ENCODE data around the gene HADHA. TPM values are rescaled to one million over a fixed set of nuclear protein-coding genes. Genes with fewer than 3 reads are reported as not detected.

HADHA gene
- total RNA-seq, 1 experiment from 2014 or later = 112 TPM

DNA sequence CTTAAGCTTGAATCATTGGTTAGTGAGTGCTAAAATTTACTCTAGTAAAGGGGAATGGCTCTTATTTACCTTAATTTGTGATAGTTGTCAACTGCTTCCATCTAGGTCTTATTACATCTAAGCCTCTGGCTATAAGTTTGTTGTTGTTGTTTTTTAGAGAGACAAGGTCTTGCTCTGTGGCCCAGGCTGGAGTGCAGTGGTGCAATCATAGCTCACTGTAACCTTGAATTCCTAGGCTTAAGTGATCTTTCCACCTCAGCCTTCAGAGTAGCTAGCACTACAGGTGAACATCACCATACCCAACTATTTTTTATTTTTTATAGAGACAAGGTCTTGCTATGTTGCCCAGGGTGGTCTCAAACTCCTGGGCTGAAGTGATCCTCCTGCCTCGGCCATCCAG is 6.6 kb downstream of the HADHA start:
- Histone ChIP-seq H3K18ac (ENCODE audit: insufficient read length, low read depth, low read length) (no peak overlapping the region), H4K8ac (replicated peaks; ENCODE audit: insufficient read length, low read depth, low read length) (no peak overlapping the region), H3K4me2 (ENCODE audit: insufficient read depth, insufficient read length, low read length) (no peak overlapping the region), H2BK5ac (ENCODE audit: insufficient read length, low read length) (no peak overlapping the region), H3T11ph (ENCODE audit: low read length) (no peak overlapping the region), H3K23me2 (ENCODE audit: insufficient read length, low read depth, low read length, poor library complexity, severe bottlenecking) (peaks cover 3% of the 10 kb centered on the region), H3K9ac (ENCODE audit: extremely low read depth, insufficient read length, low read length) (no peak overlapping the region), H2AK5ac (ENCODE audit: insufficient read length, low read length) (no peak overlapping the region), H3K27me3 (ENCODE audit: insufficient read depth, low read length) (no peaks in the 10 kb centered on the region), H3K9me3 (ENCODE audit: control insufficient read depth, low read depth, low read length) (no peaks in the 10 kb centered on the region), H3K23ac (ENCODE audit: insufficient read length, low read depth, low read length) (no peak overlapping the region), H3K27ac (ENCODE audit: insufficient read length, low read depth, low read length) (no peak overlapping the region), H2BK120ac (ENCODE audit: low read depth, low read length, poor library complexity, severe bottlenecking) (no peak overlapping the region), H3K56ac (ENCODE audit: insufficient read length, low read depth, low read length) (no peak overlapping the region), H2BK20ac (ENCODE audit: low read depth, low read length, poor library complexity, severe bottlenecking) (no peak overlapping the region), H3K79me1 (ENCODE audit: insufficient read depth, low read depth, low read length, poor library complexity, severe bottlenecking) (no peaks in the 10 kb centered on the region), H2AFZ (ENCODE audit: low read length) (no peak overlapping the region), H3K79me2 (ENCODE audit: insufficient read depth, low read length) (peaks cover 5% of the 10 kb centered on the region; the same call in 1 of the 2 replicates), H4K91ac (ENCODE audit: insufficient read length, low read depth, low read length) (no peak overlapping the region), H3K4me1 (ENCODE audit: insufficient read depth, low read length) (no peaks in the 10 kb centered on the region), H4K20me1 (ENCODE audit: control insufficient read depth, insufficient read depth, insufficient read length) (no peaks in the 10 kb centered on the region), H3K4ac (ENCODE audit: low read depth, low read length) (no peak overlapping the region), H2BK15ac (ENCODE audit: low read depth, low read length) (no peak overlapping the region), H3K14ac (ENCODE audit: insufficient read depth, low read length) (no peak overlapping the region), H4K5ac (ENCODE audit: insufficient read length, low read depth, low read length) (no peak overlapping the region), H2BK12ac (ENCODE audit: insufficient read length, low read depth, low read length) (no peak overlapping the region)
- TF ChIP-seq, protein P1, sequence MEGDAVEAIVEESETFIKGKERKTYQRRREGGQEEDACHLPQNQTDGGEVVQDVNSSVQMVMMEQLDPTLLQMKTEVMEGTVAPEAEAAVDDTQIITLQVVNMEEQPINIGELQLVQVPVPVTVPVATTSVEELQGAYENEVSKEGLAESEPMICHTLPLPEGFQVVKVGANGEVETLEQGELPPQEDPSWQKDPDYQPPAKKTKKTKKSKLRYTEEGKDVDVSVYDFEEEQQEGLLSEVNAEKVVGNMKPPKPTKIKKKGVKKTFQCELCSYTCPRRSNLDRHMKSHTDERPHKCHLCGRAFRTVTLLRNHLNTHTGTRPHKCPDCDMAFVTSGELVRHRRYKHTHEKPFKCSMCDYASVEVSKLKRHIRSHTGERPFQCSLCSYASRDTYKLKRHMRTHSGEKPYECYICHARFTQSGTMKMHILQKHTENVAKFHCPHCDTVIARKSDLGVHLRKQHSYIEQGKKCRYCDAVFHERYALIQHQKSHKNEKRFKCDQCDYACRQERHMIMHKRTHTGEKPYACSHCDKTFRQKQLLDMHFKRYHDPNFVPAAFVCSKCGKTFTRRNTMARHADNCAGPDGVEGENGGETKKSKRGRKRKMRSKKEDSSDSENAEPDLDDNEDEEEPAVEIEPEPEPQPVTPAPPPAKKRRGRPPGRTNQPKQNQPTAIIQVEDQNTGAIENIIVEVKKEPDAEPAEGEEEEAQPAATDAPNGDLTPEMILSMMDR (conservative IDR thresholded peaks at IDR 0.05) = no peak
- no CpG with 5 or more reads among the region's 1 CpG for WGBS (ENCODE audit: extremely low coverage, insufficient read length, low lambda C conversion rate)
- Mint-ChIP-seq H3K9me3 (no peaks in the 10 kb centered on the region), H3K27me3 (ENCODE audit: low read depth) (no peaks in the 10 kb centered on the region), H3K36me3 (ENCODE audit: insufficient read depth in 1 of 3, low read depth in 3 of 3) (peaks cover 18 to 48% (median 19%) of the 10 kb centered on the region in 3 experiments; a peak in 6 of 7 replicates), H3K4me1 (peaks cover 12% of the 10 kb centered on the region in 2 experiments), H3K27ac (no peak overlapping the region), H3K4me3 (no peak overlapping the region)
- no peak for DNase-seq

All from H9 (cell line).